HG03342 (cell line): ENCODE measurements around the gene ACSF3.
A peak's percentile ranks its signal among the peaks of the same experiment; 100 is the strongest.
"Not testable (repeated sequence)": the region's sequence is repeated elsewhere in the genome, so short reads cannot be mapped to it uniquely, and the experiment has no call there.

Experiments used
- ATAC-seq: cut with Tn5 transposase; IDR thresholded peaks from one replicate; pipeline ENCODE4 v1.9.1; 2021; ENCODE audit warnings: mild to moderate bottlenecking, moderate library complexity; ENCODE audit not compliant: unreplicated experiment

Gene ACSF3

GRCh38 chr16:89055313-89055712 lies 38.3 kb upstream of the ACSF3 start:
- ATAC-seq: no peak

GRCh38 chr16:89055894-89056555 lies 37.6 kb upstream of the ACSF3 start:
- ATAC-seq: no peak

GRCh38 chr16:89056592-89056991 lies 37.1 kb upstream of the ACSF3 start:
- ATAC-seq: no peak

GRCh38 chr16:89057738-89058137 lies 35.9 kb upstream of the ACSF3 start:
- no peak for ATAC-seq

GRCh38 chr16:89058812-89059211 lies 34.8 kb upstream of the ACSF3 start:
- ATAC-seq: no peak

GRCh38 chr16:89060207-89060794 lies 33.4 kb upstream of the ACSF3 start:
- peak; percentile 61 for ATAC-seq

GRCh38 chr16:89061086-89061485 lies 32.6 kb upstream of the ACSF3 start:
- no peak for ATAC-seq

GRCh38 chr16:89061590-89062380 lies 31.9 kb upstream of the ACSF3 start:
- ATAC-seq: no peak

- no peak for ATAC-seq
Measured at GRCh38 chr16:89062389-89063345, 31.0 kb upstream of the ACSF3 start.

- no peak for ATAC-seq
Measured at GRCh38 chr16:89063768-89064320, 29.8 kb upstream of the ACSF3 start.

GRCh38 chr16:89064606-89065457 lies 28.8 kb upstream of the ACSF3 start:
- ATAC-seq: no peak

GRCh38 chr16:89065458-89065822 lies 28.2 kb upstream of the ACSF3 start:
- no peak for ATAC-seq

GRCh38 chr16:89066721-89067120 lies 26.9 kb upstream of the ACSF3 start:
- ATAC-seq: no peak

- no peak for ATAC-seq
Measured at GRCh38 chr16:89067677-89068443, 25.8 kb upstream of the ACSF3 start.

GRCh38 chr16:89068814-89069616 lies 24.6 kb upstream of the ACSF3 start:
- not testable (repeated sequence) for ATAC-seq

GRCh38 chr16:89069920-89070319 lies 23.7 kb upstream of the ACSF3 start:
- ATAC-seq: no peak

- ATAC-seq: no peak
Measured at GRCh38 chr16:89070590-89070989, 23.1 kb upstream of the ACSF3 start.
